MCF 10A (cell line): ENCODE data around the gene SHTN1. TPM values are rescaled to one million over a fixed set of nuclear protein-coding genes. Genes with fewer than 3 reads are reported as not detected.

Experiments used
- BruUV-seq: library from RNA; stranded (reverse); fragments of 400-500 nt; replicated peaks from 2 replicates; lab custom pipeline; 2021; lab: Mats Ljungman, UMichigan
- CTCF ChIA-PET: fragments of 300-600 bp; sonication (Branson Sonifier 250); formaldehyde crosslinking; extraction: SDS; loops from one replicate; lab custom pipeline; 2021; ENCODE audit warnings: antibody characterized with exemption, inconsistent platforms; lab: Yijun Ruan, JAX
- POLR2A ChIA-PET: fragments of 300-600, 350-650 bp; sonication (Branson Sonifier 250); formaldehyde crosslinking; extraction: SDS; loops from one replicate; lab custom pipeline; 2020; ENCODE audit warnings: antibody characterized with exemption, inconsistent platforms; lab: Yijun Ruan, JAX
- DNase-seq: peaks from one replicate; pipeline ENCODE4 v3.0.0-alpha.2; 2018; ENCODE audit not compliant: unreplicated experiment
- H3K27ac Mint-ChIP-seq: one replicate; pipeline ENCODE4 v1.8.0; 2022; ENCODE audit warnings: mild to moderate bottlenecking, low read depth, mixed read lengths; ENCODE audit not compliant: unreplicated experiment
- H3K27me3 Mint-ChIP-seq: one replicate; pipeline ENCODE4 v1.8.0; 2022; ENCODE audit warnings: mixed read lengths; ENCODE audit not compliant: insufficient read depth, unreplicated experiment
- H3K36me3 Mint-ChIP-seq: one replicate; pipeline ENCODE4 v1.8.0; 2022; ENCODE audit warnings: mild to moderate bottlenecking, moderate library complexity, mixed read lengths; ENCODE audit not compliant: insufficient read depth, unreplicated experiment
- H3K4me1 Mint-ChIP-seq: one replicate; pipeline ENCODE4 v1.8.0; 2022; ENCODE audit warnings: mixed read lengths; ENCODE audit not compliant: insufficient read depth, unreplicated experiment
- H3K4me3 Mint-ChIP-seq: one replicate; pipeline ENCODE4 v1.8.0; 2022; ENCODE audit warnings: mild to moderate bottlenecking, moderate library complexity, mixed read lengths; ENCODE audit not compliant: unreplicated experiment
- H3K9me3 Mint-ChIP-seq: one replicate; pipeline ENCODE4 v1.8.0; 2022; ENCODE audit warnings: mixed read lengths; ENCODE audit not compliant: unreplicated experiment
- CTCF ChIP-seq: fragments of 200-600 bp; IDR thresholded peaks from one replicate; pipeline ENCODE4 v1.8.0; 2022; ENCODE audit warnings: antibody characterized with exemption, mild to moderate bottlenecking; ENCODE audit not compliant: unreplicated experiment
- intact Hi-C: fragments of 100-400 bp; cut with micrococcal nuclease; formaldehyde crosslinking; loops from 2 replicates; pipeline ENCODE4 v1.14.1; 2022
- total RNA-seq: library from RNA; stranded (reverse); gene quantifications from 2 replicates; pipeline ENCODE4 v1.2.3, GENCODE V29; 2022

Gene SHTN1
- total RNA-seq, 1 experiment from 2014 or later, result 39.2 TPM

GRCh38 chr10:116864436-116864835 lies 140.6 kb downstream of the SHTN1 start:
- no peak for TF ChIP-seq CTCF
- no TSS peak for BruUV-seq
- Mint-ChIP-seq H3K9me3 (no peaks in the 10 kb centered on the region), H3K27me3 (no peaks in the 10 kb centered on the region), H3K4me3 (no peak overlapping the region), H3K36me3 (no peaks in the 10 kb centered on the region), H3K4me1 (peaks cover 5% of the 10 kb centered on the region), H3K27ac (no peak overlapping the region)
- ChIA-PET CTCF (interaction anchor here (1.0 to 1.1 kb wide), 2 partner anchors 301 to 310 kb away, joined by 3 to 6 read pairs; no protein-coding TSS in a partner anchor), POLR2A (interaction anchor here (0.6 to 1.1 kb wide), 2 partner anchors 15 to 644 kb away, joined by 3 read pairs; partner anchors contain the start of gene ENO4)
- DNase-seq, result no peak
- intact Hi-C loops, result no loop called here

GRCh38 chr10:116861796-116862195 lies 143.2 kb downstream of the SHTN1 start:
- no peak for TF ChIP-seq CTCF
- Mint-ChIP-seq H3K4me1 (peaks cover 2% of the 10 kb centered on the region), H3K27ac (no peak overlapping the region), H3K27me3 (no peaks in the 10 kb centered on the region), H3K36me3 (no peaks in the 10 kb centered on the region), H3K9me3 (peaks cover 8% of the 10 kb centered on the region), H3K4me3 (no peak overlapping the region)
- POLR2A ChIA-PET, result no interaction called here
- CTCF ChIA-PET, result interaction anchor here (0.5 kb wide), 1 partner anchor 1467 kb away, joined by 4 read pairs; no protein-coding TSS in a partner anchor
- intact Hi-C loops, result no loop called here
- BruUV-seq, result no TSS peak
- no peak for DNase-seq

DNA sequence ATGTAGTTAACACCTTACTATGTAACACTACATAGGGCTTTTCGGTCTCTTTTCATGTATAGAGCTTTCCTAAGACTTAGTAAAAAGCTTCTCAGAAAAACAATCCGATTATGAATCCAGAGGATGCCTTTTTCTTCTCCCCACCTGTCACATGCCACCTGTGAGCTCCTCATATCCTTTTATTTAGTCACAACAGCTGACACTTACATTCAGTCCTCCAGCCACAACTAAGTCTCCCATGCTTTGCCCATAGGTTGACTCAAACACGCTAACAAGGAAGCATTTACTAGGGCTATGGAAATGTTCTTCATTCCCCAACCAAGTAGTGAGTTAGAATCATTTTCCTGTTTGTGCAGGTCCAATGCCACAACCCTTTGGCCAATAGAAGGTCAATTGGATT lies 147.8 kb downstream of the SHTN1 start:
- CTCF ChIA-PET, result interaction anchor here (0.6 to 1.2 kb wide), 3 partner anchors 310 to 387 kb away, joined by 3 to 4 read pairs (median 4); no protein-coding TSS in a partner anchor
- no peak for DNase-seq
- no peak overlapping the region for H3K4me3 Mint-ChIP-seq
- peaks cover 8% of the 10 kb centered on the region for H3K9me3 Mint-ChIP-seq
- no peaks in the 10 kb centered on the region for H3K4me1 Mint-ChIP-seq
- no peak for TF ChIP-seq CTCF
- POLR2A ChIA-PET, result no interaction called here
- intact Hi-C loops, result no loop called here
- H3K27ac Mint-ChIP-seq, result no peak overlapping the region
- H3K27me3 Mint-ChIP-seq, result no peaks in the 10 kb centered on the region
- no peaks in the 10 kb centered on the region for H3K36me3 Mint-ChIP-seq
- BruUV-seq, result no TSS peak

GRCh38 chr10:116853701-116854100 lies 151.3 kb downstream of the SHTN1 start:
- Mint-ChIP-seq H3K4me3 (no peak overlapping the region), H3K36me3 (no peaks in the 10 kb centered on the region), H3K9me3 (peaks cover 8% of the 10 kb centered on the region), H3K4me1 (peaks cover 3% of the 10 kb centered on the region), H3K27me3 (no peaks in the 10 kb centered on the region), H3K27ac (no peak overlapping the region)
- DNase-seq, result no peak
- no TSS peak for BruUV-seq
- no peak for TF ChIP-seq CTCF
- POLR2A ChIA-PET, result no interaction called here
- CTCF ChIA-PET, result interaction anchor here (1.0 to 1.8 kb wide), 2 partner anchors 314 to 321 kb away, joined by 5 to 6 read pairs; no protein-coding TSS in a partner anchor
- intact Hi-C loops, result loop anchor here (5.0 kb wide), 1 partner anchor 34 kb away; no protein-coding TSS in a partner anchor
